OCI-LY1 (cell line): ENCODE data around the gene FLG2.

Experiments used
- H2AFZ ChIP-seq: fragments of 200-600 bp; sonication (generic), shearing (Covaris generic); 2 replicates; pipeline ENCODE4 v1.6.0; 2014; ENCODE audit warnings: antibody characterized with exemption, mild to moderate bottlenecking, low read length
- H3F3A ChIP-seq: fragments of 200-600 bp; sonication (generic), shearing (Covaris generic); 2 replicates; pipeline ENCODE4 v1.6.0; 2014; ENCODE audit warnings: mild to moderate bottlenecking, antibody characterized with exemption, low read length, moderate library complexity; ENCODE audit not compliant: insufficient read depth
- H3K27ac ChIP-seq: fragments of 200-600 bp; sonication (generic); 2 replicates; pipeline ENCODE4 v1.5.1; 2014; ENCODE audit warnings: low read length, mixed run types, mild to moderate bottlenecking, low read depth; ENCODE audit not compliant: poor library complexity, severe bottlenecking
- H3K27me3 ChIP-seq: fragments of 200-600 bp; sonication (generic); 2 replicates; pipeline ENCODE4 v1.6.0; 2014; ENCODE audit warnings: antibody characterized with exemption, mild to moderate bottlenecking, low read length, moderate library complexity; ENCODE audit not compliant: insufficient read depth
- H3K36me3 ChIP-seq: fragments of 200-600 bp; sonication (generic); 2 replicates; pipeline ENCODE4 v1.6.1; 2014; ENCODE audit warnings: mild to moderate bottlenecking, antibody characterized with exemption, low read length, moderate library complexity, mixed read lengths; ENCODE audit not compliant: insufficient read depth
- H3K4me1 ChIP-seq: fragments of 200-600 bp; sonication (generic); 2 replicates; pipeline ENCODE4 v1.5.1; 2014; ENCODE audit warnings: mild to moderate bottlenecking, low read length, moderate library complexity; ENCODE audit not compliant: insufficient read depth, severe bottlenecking
- H3K4me2 ChIP-seq: fragments of 200-600 bp; sonication (generic), shearing (Covaris generic); 2 replicates; pipeline ENCODE4 v1.6.1; 2014; ENCODE audit warnings: low read length
- H3K4me3 ChIP-seq: fragments of 200-600 bp; sonication (generic); 2 replicates; pipeline ENCODE4 v1.5.1; 2014; ENCODE audit warnings: low read length, low read depth, mild to moderate bottlenecking, mixed read lengths; ENCODE audit not compliant: poor library complexity, severe bottlenecking
- H3K79me2 ChIP-seq: fragments of 200-600 bp; shearing (Covaris generic); 2 replicates; pipeline ENCODE4 v1.6.1; 2016; ENCODE audit warnings: mixed run types, low read length, mixed read lengths; ENCODE audit not compliant: insufficient read depth
- H3K9ac ChIP-seq: fragments of 200-600 bp; sonication (generic), shearing (Covaris generic); 2 replicates; pipeline ENCODE4 v1.6.1; 2014; ENCODE audit warnings: mild to moderate bottlenecking, low read length, mixed read lengths
- H3K9me2 ChIP-seq: fragments of 200-600 bp; sonication (generic), shearing (Covaris generic); 2 replicates; pipeline ENCODE4 v1.6.1; 2014; ENCODE audit warnings: low read depth, mild to moderate bottlenecking, low read length, mixed read lengths
- H3K9me3 ChIP-seq: fragments of 200-600 bp; shearing (Covaris generic); 2 replicates; pipeline ENCODE4 v1.6.1; 2014; ENCODE audit warnings: low read length, mixed read lengths
- H4K20me1 ChIP-seq: fragments of 200-600 bp; sonication (generic), shearing (Covaris generic); 2 replicates; pipeline ENCODE4 v1.6.0; 2016; ENCODE audit warnings: mild to moderate bottlenecking, low read length; ENCODE audit not compliant: insufficient read depth
- EZH2 ChIP-seq: fragments of 200-600 bp; sonication (generic), shearing (Covaris generic); IDR thresholded peaks from 2 replicates; pipeline ENCODE4 v1.8.0; 2017; ENCODE audit warnings: borderline replicate concordance, mixed run types, mild to moderate bottlenecking, antibody characterized with exemption, low read length, moderate library complexity, mixed read lengths
- TF ChIP-seq, protein P1 (sequence below): fragments of 200-600 bp; sonication (generic), shearing (Covaris generic); IDR thresholded peaks from 2 replicates; pipeline ENCODE4 v1.5.1; 2017; ENCODE audit warnings: mild to moderate bottlenecking, antibody characterized with exemption, low read length, moderate library complexity, mixed read lengths

FLG2 gene

DNA sequence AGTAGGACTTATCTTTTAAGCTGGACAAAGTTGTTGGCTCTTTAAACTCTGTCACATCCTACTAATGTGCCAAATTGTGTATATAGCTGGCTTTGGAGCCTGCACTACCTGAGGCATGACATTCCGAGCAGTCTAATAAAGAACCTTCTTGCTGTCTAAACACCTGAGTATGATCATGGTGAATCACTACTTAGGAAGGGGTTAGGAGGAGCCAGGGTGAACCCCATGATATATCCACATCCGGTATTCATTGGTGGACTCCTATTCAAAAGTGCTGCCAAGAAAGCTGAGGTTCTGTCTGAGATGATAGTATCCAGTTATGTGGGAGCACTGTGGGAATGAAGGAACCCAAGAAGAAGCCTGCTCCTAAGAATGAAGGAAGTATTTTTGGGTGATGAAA lies 27.1 kb upstream of the FLG2 start:
- Histone ChIP-seq H3K4me2 (no peak overlapping the region), H3K9me2 (no peaks in the 10 kb centered on the region), H3F3A (no peaks in the 10 kb centered on the region), H2AFZ (no peak overlapping the region), H3K4me3 (no peak overlapping the region), H3K9me3 (no peaks in the 10 kb centered on the region), H3K27ac (no peak overlapping the region), H4K20me1 (no peaks in the 10 kb centered on the region), H3K9ac (no peak overlapping the region), H3K27me3 (no peaks in the 10 kb centered on the region), H3K36me3 (no peaks in the 10 kb centered on the region), H3K79me2 (no peaks in the 10 kb centered on the region), H3K4me1 (no peaks in the 10 kb centered on the region)
- no peak for TF ChIP-seq EZH2
- TF ChIP-seq, protein P1, sequence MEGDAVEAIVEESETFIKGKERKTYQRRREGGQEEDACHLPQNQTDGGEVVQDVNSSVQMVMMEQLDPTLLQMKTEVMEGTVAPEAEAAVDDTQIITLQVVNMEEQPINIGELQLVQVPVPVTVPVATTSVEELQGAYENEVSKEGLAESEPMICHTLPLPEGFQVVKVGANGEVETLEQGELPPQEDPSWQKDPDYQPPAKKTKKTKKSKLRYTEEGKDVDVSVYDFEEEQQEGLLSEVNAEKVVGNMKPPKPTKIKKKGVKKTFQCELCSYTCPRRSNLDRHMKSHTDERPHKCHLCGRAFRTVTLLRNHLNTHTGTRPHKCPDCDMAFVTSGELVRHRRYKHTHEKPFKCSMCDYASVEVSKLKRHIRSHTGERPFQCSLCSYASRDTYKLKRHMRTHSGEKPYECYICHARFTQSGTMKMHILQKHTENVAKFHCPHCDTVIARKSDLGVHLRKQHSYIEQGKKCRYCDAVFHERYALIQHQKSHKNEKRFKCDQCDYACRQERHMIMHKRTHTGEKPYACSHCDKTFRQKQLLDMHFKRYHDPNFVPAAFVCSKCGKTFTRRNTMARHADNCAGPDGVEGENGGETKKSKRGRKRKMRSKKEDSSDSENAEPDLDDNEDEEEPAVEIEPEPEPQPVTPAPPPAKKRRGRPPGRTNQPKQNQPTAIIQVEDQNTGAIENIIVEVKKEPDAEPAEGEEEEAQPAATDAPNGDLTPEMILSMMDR: no peak

GRCh38 chr1:152380932-152381331 lies 21.1 kb upstream of the FLG2 start:
- Histone ChIP-seq H3K4me2 (no peak overlapping the region), H3K9me2 (no peaks in the 10 kb centered on the region), H3K9ac (no peak overlapping the region), H3K27me3 (no peaks in the 10 kb centered on the region), H3F3A (no peaks in the 10 kb centered on the region), H3K4me1 (no peaks in the 10 kb centered on the region), H3K27ac (no peak overlapping the region), H4K20me1 (no peaks in the 10 kb centered on the region), H3K4me3 (no peak overlapping the region), H3K9me3 (no peaks in the 10 kb centered on the region), H2AFZ (no peak overlapping the region), H3K36me3 (no peaks in the 10 kb centered on the region), H3K79me2 (no peaks in the 10 kb centered on the region)
- TF ChIP-seq EZH2: no peak
- TF ChIP-seq, protein P1: no peak

GRCh38 chr1:152374451-152374850 lies 14.6 kb upstream of the FLG2 start:
- Histone ChIP-seq H3K79me2 (no peaks in the 10 kb centered on the region), H3K9me3 (no peaks in the 10 kb centered on the region), H4K20me1 (no peaks in the 10 kb centered on the region), H3K9me2 (no peaks in the 10 kb centered on the region), H3K4me2 (no peak overlapping the region), H3K4me3 (no peak overlapping the region), H3K9ac (no peak overlapping the region), H3K36me3 (no peaks in the 10 kb centered on the region), H3F3A (no peaks in the 10 kb centered on the region), H2AFZ (no peak overlapping the region), H3K4me1 (no peaks in the 10 kb centered on the region), H3K27me3 (no peaks in the 10 kb centered on the region), H3K27ac (no peak overlapping the region)
- TF ChIP-seq EZH2: no peak
- TF ChIP-seq, protein P1: no peak
